GM12872 (cell line): Measurements from ENCODE around the gene COL8A1.

Experiments used
- CTCF ChIP-seq: IDR thresholded peaks from 3 replicates; pipeline ENCODE4 v1.5.1; 2011; ENCODE audit warnings: low read depth, mild to moderate bottlenecking, low read length, moderate library complexity; ENCODE audit not compliant: insufficient read depth

COL8A1 gene

GRCh38 chr3:99716463-99716995 is 78.1 kb downstream of the COL8A1 start:
- TF ChIP-seq CTCF = no peak

DNA sequence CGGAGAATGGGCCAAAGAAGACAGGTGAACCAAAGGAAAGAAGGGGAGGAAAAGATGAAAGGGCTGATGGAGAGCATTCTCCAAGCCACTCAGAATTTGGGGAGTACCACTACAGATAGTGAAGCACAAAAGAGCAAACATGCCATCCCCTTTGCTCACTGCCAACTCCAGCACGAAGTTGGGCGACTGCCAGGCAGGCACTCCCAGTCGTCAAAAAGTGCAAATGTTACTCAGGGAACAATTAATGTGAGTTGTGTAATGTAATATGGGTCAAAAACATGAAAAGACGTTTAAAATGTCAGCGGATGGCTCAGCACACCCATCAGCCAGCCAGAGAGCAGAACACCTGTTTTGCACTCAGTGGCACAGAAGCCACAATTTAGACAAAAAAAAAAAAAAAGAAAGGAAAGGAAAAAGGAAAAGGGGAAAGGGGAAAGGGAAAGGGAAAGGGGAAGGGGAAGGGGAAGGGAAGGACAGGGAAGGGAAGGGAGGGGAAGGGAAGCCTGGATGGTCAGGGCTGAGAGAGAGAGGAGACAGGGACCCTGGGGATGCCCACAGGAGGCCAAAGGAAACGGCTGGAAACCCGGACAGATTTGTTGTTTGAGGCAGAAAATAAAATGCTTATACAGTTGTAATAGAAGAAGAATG is 82.7 kb downstream of the COL8A1 start:
- no peak for TF ChIP-seq CTCF

DNA sequence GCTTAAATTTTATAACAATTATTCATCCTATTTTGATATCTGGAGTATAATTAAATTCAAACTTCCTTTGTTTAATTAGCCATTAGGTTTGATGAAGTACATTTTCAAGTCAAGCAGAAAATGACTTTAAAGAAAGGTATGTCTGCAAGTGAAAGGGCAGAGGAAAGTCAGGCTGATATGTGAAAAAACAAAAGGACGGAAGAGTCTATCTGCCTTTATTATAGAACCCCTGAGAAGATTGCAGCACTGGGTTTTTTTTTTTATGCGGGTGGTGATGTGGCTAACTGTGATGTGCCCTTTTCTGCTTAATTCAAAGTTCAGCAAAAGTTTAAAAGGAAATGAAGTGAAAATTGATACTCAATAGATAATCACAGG is 83.2 kb downstream of the COL8A1 start:
- no peak for TF ChIP-seq CTCF

DNA sequence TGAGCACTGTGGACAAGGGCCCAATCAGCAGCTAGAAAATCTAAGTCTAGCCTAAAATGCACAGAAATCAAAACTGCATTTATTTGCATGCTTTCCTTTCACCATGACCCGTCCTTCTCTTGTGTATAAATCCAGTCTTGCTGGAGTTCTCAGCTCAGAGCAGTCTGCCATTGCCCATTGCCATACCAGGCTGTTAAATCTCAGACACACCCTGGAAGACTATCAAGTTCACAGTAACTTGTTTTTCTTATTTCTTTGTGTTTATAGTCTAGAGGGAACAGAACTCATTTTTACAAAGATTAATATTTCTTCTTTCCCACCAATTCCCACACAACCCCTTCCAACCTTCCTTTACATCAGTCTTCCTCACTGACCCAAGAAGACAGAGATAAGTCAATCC is 85.9 kb downstream of the COL8A1 start:
- no peak for TF ChIP-seq CTCF

DNA sequence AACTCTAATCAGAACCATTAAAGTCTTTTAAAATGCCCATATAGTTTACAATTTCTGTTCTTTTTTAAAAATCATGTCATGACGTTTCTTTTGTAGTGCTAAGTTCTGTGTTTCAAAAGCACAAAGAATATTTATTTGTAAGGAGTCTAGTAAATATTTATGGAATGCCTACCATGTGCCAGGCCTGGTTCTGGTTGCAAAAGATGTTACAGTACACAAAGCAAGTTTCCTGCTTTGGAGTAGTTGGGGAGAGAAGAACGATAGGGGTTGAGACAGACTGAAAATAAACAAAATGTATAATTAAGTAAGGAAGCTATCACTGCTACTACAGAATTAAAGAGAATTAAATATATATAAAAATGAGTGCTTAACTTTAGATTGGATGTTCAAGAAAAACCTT is 92.5 kb downstream of the COL8A1 start:
- TF ChIP-seq CTCF = no peak

DNA sequence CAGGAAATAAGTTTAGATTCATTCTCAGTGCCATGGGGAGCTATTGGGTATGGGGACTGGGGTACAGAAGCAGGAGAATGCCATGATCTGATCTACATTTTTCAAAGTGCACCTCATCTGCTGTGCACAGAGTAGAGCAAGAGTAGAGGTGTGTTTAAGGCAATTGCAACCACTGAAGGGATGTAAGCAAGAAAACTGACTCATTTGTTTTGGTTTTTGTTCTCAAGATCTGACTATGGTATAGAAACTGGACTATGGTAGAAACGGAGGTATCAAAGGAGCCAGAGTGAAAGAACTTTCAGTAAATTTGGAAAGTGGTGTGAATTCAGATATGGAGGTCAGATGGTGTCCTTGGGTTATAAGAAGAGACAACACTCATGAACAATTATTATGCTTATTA is 93.1 kb downstream of the COL8A1 start:
- no peak for TF ChIP-seq CTCF

- TF ChIP-seq CTCF = no peak
These were observed 103.2 kb downstream of the COL8A1 start for GRCh38 chr3:99741588-99741987.
